H1 (cell line): Measurements from ENCODE around the gene PAX3. TPM values are rescaled to one million over a fixed set of nuclear protein-coding genes. Genes with fewer than 3 reads are reported as not detected.

Source experiments
- GABPA ChIP-seq: IDR thresholded peaks from 2 replicates; pipeline ENCODE4 v1.6.1; 2011; ENCODE audit warnings: mild to moderate bottlenecking, low read length, moderate library complexity, borderline replicate concordance; ENCODE audit not compliant: insufficient read depth
- HDAC2 ChIP-seq, 2 experiments: fragments of 300-600 bp in 1 of 2; sonication (generic) in 1 of 2; IDR thresholded peaks; 2 replicates each; pipeline ENCODE4 v1.6.1; 2011 to 2012; ENCODE audit warnings: low read depth in 2 of 2, low read length in 2 of 2, mild to moderate bottlenecking in 2 of 2, moderate library complexity in 2 of 2, borderline replicate concordance in 1 of 2, inconsistent platforms in 1 of 2
- KDM1A ChIP-seq: fragments of 200-600, 300-600 bp; sonication (generic); IDR thresholded peaks from 2 replicates; pipeline ENCODE4 v1.7.1; 2016; ENCODE audit warnings: mild to moderate bottlenecking, low read length, borderline replicate concordance
- RBBP5 ChIP-seq: IDR thresholded peaks from 2 replicates; pipeline ENCODE4 v1.7.1; 2012; ENCODE audit warnings: low read depth, mild to moderate bottlenecking, inconsistent platforms, low read length, moderate library complexity, borderline replicate concordance
- RFX5 ChIP-seq: IDR thresholded peaks from 2 replicates; pipeline ENCODE4 v1.6.1; 2011; ENCODE audit warnings: low read depth, low read length, improper control_type of control experiment, borderline replicate concordance
- YY1 ChIP-seq: IDR thresholded peaks from 2 replicates; pipeline ENCODE4 v1.6.1; 2011; ENCODE audit warnings: low read depth, mild to moderate bottlenecking, low read length
- polyA plus RNA-seq, 7 experiments: library from polyadenylated mRNA; depleted of rRNA in 3 of 7; stranded (reverse) in 5 of 7; unstranded in 2 of 7; fragments of >200 nt in 5 of 7; fragments of 200-250 nt in 2 of 7; gene quantifications; 1 replicate in 5 of 7; 2 replicates in 1 of 7; 4 replicates in 1 of 7; pipeline versions ENCODE4 v1.2.1 to v1.2.3, GENCODE V29; 2011 to 2013; ENCODE audit warnings: missing spikeins in 2 of 7, mixed read lengths in 2 of 7
- total RNA-seq: library from RNA; stranded (reverse); fragmentation: NEBNext Ultra II Directional; extraction: Animal tissue kit (Norgen Biotek cat#: 25700); gene quantifications from 2 replicates; pipeline ENCODE4 v1.2.1, GENCODE V29; 2021
- TF ChIP-seq, protein P1 (sequence below): IDR thresholded peaks from 2 replicates; pipeline ENCODE4 v1.6.1; 2012; ENCODE audit warnings: inconsistent platforms

The PAX3 gene
- total and polyA plus RNA-seq, 2 of the 8 experiments (the other 6 are each of a cell fraction or from before 2014, with no cell fraction given), result 0.33 TPM; not detected in 1

DNA sequence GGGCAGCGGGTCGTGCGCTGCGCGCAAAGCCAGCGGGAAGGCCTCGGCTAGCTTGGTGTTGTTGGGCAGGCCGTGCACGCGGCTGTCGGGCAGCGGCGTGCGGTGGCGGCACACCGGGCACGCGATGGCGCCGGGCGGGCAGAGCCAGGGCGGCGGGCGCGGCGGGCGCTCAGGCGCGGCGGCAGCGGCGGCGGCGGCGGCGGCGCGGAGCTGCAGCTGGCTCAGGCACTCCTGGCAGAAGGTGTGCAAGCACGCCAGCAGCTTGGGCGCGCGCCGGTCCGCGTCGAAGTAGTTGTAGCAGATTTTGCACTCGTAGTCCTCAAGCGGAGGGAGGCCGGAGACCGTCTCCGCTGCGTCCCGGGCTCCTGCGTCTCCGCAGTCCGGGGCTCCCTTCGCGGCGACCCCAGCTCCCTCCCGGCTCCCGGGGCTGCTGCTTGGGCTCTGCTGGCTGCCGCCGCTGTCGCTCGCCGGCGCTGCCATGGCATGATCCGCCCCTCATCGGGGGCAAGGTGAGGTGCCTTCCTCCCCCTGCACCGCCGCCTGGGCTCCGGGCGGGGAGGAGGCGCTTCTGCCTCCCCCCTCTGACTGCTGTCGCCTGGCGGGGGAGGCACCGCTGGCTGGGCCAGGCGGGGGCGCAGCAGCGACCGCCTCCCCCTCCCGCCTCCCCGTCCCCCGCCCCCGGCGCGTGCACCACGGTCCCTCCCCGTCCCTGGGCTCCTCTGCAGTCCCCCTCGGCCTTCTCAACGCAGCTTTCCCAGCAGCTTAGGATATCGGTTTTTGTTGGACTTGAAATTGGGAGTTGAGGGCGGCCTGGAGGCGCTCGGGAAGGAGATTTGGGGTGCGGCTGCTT is 21.0 kb upstream of the PAX3 start (continued):
- TF ChIP-seq GABPA (no peak), KDM1A (no peak), YY1 (peak; percentile 33; the same call in 1 of the 2 replicates), HDAC2 (IDR thresholded peaks at IDR 0.05; ENCODE audit: borderline replicate concordance in 1 of 2, low read depth in 2 of 2, low read length in 2 of 2) (no peak), RFX5 (no peak), RBBP5 (0 out of 2 replicates have a peak, but pooled peaks have one; percentile 22)
- TF ChIP-seq, protein P1, sequence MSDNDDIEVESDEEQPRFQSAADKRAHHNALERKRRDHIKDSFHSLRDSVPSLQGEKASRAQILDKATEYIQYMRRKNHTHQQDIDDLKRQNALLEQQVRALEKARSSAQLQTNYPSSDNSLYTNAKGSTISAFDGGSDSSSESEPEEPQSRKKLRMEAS, result peak; percentile 83
